Parathyroid adenoma (tissue), 2 donors: ENCODE data around the gene RAG1.

Source experiments
- H2AFZ ChIP-seq: fragments of 300-600 bp; sonication (generic); one replicate; pipeline ENCODE4 v1.7.0; 2017; ENCODE audit warnings: antibody characterized with exemption, mild to moderate bottlenecking
- H3K27ac ChIP-seq: fragments of 300-600 bp; sonication (generic); one replicate; pipeline ENCODE4 v1.7.0; 2017
- H3K27me3 ChIP-seq: fragments of 300-600 bp; sonication (generic); one replicate; pipeline ENCODE4 v1.7.0; 2017; ENCODE audit warnings: low read length; ENCODE audit not compliant: control insufficient read depth, insufficient read depth
- H3K36me3 ChIP-seq: fragments of 300-600 bp; sonication (generic); one replicate; pipeline ENCODE4 v1.7.0; 2017; ENCODE audit warnings: low read length; ENCODE audit not compliant: control insufficient read depth, insufficient read depth
- H3K4me1 ChIP-seq: fragments of 300-600 bp; sonication (generic); one replicate; pipeline ENCODE4 v1.7.0; 2017; ENCODE audit warnings: control low read depth
- H3K4me2 ChIP-seq: fragments of 300-600 bp; sonication (generic); one replicate; pipeline ENCODE4 v1.7.0; 2017; ENCODE audit warnings: low read length
- H3K4me3 ChIP-seq: fragments of 300-600 bp; sonication (generic); one replicate; pipeline ENCODE4 v1.7.0; 2017; ENCODE audit warnings: low read depth, low read length
- H3K79me2 ChIP-seq: fragments of 300-600 bp; sonication (generic); one replicate; pipeline ENCODE4 v1.7.0; 2017; ENCODE audit warnings: control low read depth
- H3K9ac ChIP-seq: fragments of 300-600 bp; sonication (generic); one replicate; pipeline ENCODE4 v1.7.0; 2017; ENCODE audit warnings: mild to moderate bottlenecking
- H3K9me3 ChIP-seq: fragments of 300-600 bp; sonication (generic); one replicate; pipeline ENCODE4 v1.7.0; 2017; ENCODE audit warnings: low read length; ENCODE audit not compliant: control insufficient read depth
- CTCF ChIP-seq: fragments of 300-600 bp; sonication (generic); IDR thresholded peaks from one replicate; pipeline ENCODE4 v1.7.0; 2017; ENCODE audit warnings: antibody characterized with exemption, mild to moderate bottlenecking
- donor health status: primary hyperparathyroidism.

RAG1 gene

GRCh38 chr11:36598051-36598450, 30.2 kb downstream of the RAG1 start, which contains the start of gene RAG2:
Gene RAG2, minus strand, starts transcription at chr11:36598236. Its CDS starts 4,068 bp downstream, at chr11:36594168.
- TF ChIP-seq CTCF = no peak
- Histone ChIP-seq H2AFZ (no peak within 1 kb of the TSS), H3K36me3 (no peaks in the 10 kb centered on the region), H3K79me2 (no peaks in the 10 kb centered on the region), H3K9ac (no peak within 1 kb of the TSS), H3K4me2 (no peak within 1 kb of the TSS), H3K9me3 (no peaks in the 10 kb centered on the region), H3K27ac (no peak within 1 kb of the TSS), H3K4me3 (no peak within 1 kb of the TSS), H3K27me3 (no peaks in the 10 kb centered on the region), H3K4me1 (peaks cover 2% of the 10 kb centered on the region)

- Histone ChIP-seq H3K79me2 (peaks cover 4% of the 10 kb centered on the region), H3K9me3 (no peaks in the 10 kb centered on the region), H3K4me2 (no peak overlapping the region), H3K27ac (no peak overlapping the region), H3K36me3 (no peaks in the 10 kb centered on the region), H3K4me3 (no peak overlapping the region), H3K27me3 (no peaks in the 10 kb centered on the region), H3K9ac (no peak overlapping the region), H3K4me1 (peaks cover under 1% of the 10 kb centered on the region), H2AFZ (no peak overlapping the region)
- TF ChIP-seq CTCF = no peak
These were observed 32.4 kb downstream of the RAG1 start for GRCh38 chr11:36600180-36600579.

GRCh38 chr11:36601155-36601554, 33.3 kb downstream of the RAG1 start:
- Histone ChIP-seq H3K4me3 (no peak overlapping the region), H3K36me3 (no peaks in the 10 kb centered on the region), H2AFZ (no peak overlapping the region), H3K4me2 (no peak overlapping the region), H3K27ac (no peak overlapping the region), H3K27me3 (no peaks in the 10 kb centered on the region), H3K9ac (no peak overlapping the region), H3K4me1 (no peaks in the 10 kb centered on the region), H3K9me3 (no peaks in the 10 kb centered on the region), H3K79me2 (peaks cover 4% of the 10 kb centered on the region)
- TF ChIP-seq CTCF = no peak

GRCh38 chr11:36602135-36602534, 34.3 kb downstream of the RAG1 start:
- H3K27ac ChIP-seq = no peak overlapping the region
- H3K79me2 ChIP-seq = peaks cover 4% of the 10 kb centered on the region
- H3K27me3 ChIP-seq = no peaks in the 10 kb centered on the region
- no peaks in the 10 kb centered on the region for H3K4me1 ChIP-seq
- no peaks in the 10 kb centered on the region for H3K9me3 ChIP-seq
- H3K9ac ChIP-seq = no peak overlapping the region
- no peak overlapping the region for H3K4me3 ChIP-seq
- TF ChIP-seq CTCF = no peak
- H2AFZ ChIP-seq = no peak overlapping the region
- no peak overlapping the region for H3K4me2 ChIP-seq
- H3K36me3 ChIP-seq = no peaks in the 10 kb centered on the region
